Cardiac fibroblast (primary cell): ENCODE measurements around the gene BTNL2.
A peak's percentile ranks its signal among the peaks of the same experiment; 100 is the strongest.
"Not testable (repeated sequence)": the region's sequence is repeated elsewhere in the genome, so short reads cannot be mapped to it uniquely, and the experiment has no call there.

Experiments
- DNase-seq, 2 donors: peaks; one replicate each; pipeline versions ENCODE4 v3.0.0 to v3.0.0-alpha.2; 2010; ENCODE audit warnings: low read depth in 2 of 2
- H3K4me3 ChIP-seq, 2 donors: replicated peaks in 1 of 2; 1 replicate in 1 of 2; 2 replicates in 1 of 2; pipeline ENCODE4 v1.5.1; 2011; ENCODE audit warnings: low read depth in 2 of 2, low read length in 2 of 2, mild to moderate bottlenecking in 2 of 2, moderate library complexity in 1 of 2
- TF ChIP-seq, protein P1 (sequence below): IDR thresholded peaks from one replicate; pipeline ENCODE4 v1.5.1; 2011; ENCODE audit warnings: low read depth, mild to moderate bottlenecking, low read length, inconsistent platforms

The BTNL2 gene

DNA sequence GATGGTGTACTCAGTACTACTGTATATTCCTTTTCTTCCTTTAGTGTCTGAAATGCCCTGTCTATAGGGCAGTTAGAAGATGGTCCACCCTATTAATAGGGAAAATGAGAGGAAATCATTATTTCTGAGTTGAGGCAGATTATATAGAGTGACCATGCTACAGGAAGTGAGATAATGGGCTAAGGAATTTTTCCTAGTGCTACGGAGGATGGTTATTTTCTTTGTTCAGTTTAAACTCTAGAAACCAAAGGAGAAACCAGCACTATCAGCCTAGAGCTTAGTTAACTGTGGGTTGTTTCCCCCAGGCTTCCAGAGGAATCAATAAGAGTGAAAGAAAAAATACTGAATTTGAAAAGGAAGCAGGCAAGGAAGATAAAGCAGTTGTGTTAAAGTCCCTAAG is 35.8 kb downstream of the BTNL2 start:
- DNase-seq = peak; percentile 29 to 32
- no peak overlapping the region for H3K4me3 ChIP-seq
- TF ChIP-seq, protein P1, sequence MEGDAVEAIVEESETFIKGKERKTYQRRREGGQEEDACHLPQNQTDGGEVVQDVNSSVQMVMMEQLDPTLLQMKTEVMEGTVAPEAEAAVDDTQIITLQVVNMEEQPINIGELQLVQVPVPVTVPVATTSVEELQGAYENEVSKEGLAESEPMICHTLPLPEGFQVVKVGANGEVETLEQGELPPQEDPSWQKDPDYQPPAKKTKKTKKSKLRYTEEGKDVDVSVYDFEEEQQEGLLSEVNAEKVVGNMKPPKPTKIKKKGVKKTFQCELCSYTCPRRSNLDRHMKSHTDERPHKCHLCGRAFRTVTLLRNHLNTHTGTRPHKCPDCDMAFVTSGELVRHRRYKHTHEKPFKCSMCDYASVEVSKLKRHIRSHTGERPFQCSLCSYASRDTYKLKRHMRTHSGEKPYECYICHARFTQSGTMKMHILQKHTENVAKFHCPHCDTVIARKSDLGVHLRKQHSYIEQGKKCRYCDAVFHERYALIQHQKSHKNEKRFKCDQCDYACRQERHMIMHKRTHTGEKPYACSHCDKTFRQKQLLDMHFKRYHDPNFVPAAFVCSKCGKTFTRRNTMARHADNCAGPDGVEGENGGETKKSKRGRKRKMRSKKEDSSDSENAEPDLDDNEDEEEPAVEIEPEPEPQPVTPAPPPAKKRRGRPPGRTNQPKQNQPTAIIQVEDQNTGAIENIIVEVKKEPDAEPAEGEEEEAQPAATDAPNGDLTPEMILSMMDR = no peak

DNA sequence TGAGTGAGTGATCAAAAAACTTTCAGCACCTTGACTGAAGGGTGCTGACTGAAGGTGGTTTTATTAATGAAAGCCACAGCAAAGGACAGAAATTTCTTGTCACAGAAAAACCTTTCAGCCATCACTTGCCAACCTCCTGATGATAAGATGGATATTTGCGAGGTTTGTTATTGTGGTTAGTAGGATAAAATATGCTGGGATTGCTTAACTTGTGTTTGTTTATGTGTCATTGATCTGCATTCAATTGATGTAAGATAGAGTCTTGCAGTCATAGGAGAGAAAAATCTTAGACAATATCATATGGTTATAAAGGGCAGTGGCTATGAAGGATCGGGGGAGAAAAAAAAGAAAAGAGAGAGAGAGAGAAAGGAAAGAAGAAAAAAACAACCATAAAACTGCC is 36.5 kb downstream of the BTNL2 start:
- DNase-seq = peak; percentile 8 to 55
- no peak overlapping the region for H3K4me3 ChIP-seq
- TF ChIP-seq, protein P1 = no peak

DNA sequence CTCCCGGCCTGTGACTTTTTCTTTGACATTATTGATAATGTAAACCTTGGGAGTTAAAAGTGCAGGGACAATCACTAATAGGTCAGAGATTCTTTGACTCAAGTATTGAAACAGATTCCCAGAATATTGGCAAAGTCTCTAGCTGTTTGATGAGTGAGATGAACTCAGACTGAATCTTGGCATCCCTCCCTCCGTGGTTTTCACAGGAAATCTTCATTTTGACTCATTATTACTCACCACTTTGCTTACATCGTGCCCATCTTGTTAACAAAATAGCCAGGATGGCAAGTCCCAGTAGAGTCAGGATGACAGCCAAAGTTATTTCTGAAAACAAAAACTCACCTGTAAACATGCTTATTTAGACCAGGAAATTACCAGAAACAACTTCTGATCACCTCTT is 37.3 kb downstream of the BTNL2 start:
- peak; percentile 73 to 93 for DNase-seq
- TF ChIP-seq, protein P1 = no peak
- no peak overlapping the region for H3K4me3 ChIP-seq

DNA sequence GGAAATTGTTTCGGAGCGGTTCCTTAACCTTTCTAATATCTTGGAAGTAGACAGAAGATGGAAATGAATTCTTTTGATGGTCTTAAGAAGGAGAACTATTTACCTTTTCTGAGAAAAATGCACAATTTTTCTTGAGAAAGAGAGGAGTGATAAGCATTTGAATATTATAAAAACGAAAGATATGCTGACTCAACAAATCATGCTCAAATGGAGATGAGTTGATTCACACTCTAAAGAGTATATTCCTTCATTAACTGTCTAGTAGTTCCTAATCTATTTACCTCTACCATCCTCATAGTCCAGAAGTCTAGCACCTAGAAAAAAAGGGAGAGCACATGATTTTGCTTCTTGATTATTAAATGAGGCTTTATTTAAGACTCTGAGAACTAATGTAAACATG is 39.3 kb downstream of the BTNL2 start:
- DNase-seq = no peak
- TF ChIP-seq, protein P1 = no peak
- H3K4me3 ChIP-seq = no peak overlapping the region

- not testable (repeated sequence) for H3K4me3 ChIP-seq, DNase-seq
These were observed 47.8 kb downstream of the BTNL2 start for GRCh38 chr6:32359225-32359624.

GRCh38 chr6:32358548-32358947 is 48.4 kb downstream of the BTNL2 start:
- not testable (repeated sequence) for DNase-seq, H3K4me3 ChIP-seq

DNA sequence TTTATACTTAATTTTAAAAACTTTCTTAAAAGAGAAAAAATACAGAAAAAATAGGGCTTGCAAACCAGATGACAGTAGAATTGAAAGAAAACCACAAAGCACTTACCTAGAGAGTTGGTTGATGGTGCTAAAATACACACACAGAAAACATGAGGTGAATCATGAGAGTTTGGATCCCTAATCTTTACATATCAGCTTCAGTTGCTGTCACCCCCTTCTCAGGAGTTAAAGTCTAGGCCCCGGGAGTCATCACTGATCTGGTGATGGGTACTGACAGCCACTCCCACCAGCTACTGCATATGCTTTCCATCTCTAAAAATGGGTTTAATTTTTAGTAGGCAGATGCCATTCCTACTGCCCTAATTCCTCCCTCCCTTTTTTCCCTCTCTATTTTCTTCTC is 52.0 kb downstream of the BTNL2 start:
- TF ChIP-seq, protein P1 = no peak
- H3K4me3 ChIP-seq = no peak overlapping the region
- DNase-seq = no peak

DNA sequence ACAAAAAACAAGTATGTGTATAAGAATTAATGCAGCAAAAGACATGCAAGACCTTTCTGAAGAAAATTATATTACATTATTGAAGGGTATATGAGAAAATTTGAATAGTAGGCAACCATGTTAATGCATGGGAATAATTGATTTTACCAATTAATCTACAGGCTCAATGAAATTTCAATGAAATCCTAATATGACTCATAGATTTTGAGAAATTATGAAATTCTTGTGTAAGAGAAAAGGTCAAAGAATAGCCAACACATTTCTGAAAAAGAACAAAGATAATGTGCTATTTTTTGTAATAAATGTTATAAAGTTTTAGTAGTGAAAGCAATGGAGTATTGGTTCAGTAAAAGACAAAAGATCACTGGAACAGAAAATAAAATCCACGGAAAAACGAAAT is 53.6 kb downstream of the BTNL2 start:
- TF ChIP-seq, protein P1 = no peak
- no peak for DNase-seq
- no peak overlapping the region for H3K4me3 ChIP-seq
